ENCODE data around the gene CTNNAL1.

CTNNAL1 gene

DNA sequence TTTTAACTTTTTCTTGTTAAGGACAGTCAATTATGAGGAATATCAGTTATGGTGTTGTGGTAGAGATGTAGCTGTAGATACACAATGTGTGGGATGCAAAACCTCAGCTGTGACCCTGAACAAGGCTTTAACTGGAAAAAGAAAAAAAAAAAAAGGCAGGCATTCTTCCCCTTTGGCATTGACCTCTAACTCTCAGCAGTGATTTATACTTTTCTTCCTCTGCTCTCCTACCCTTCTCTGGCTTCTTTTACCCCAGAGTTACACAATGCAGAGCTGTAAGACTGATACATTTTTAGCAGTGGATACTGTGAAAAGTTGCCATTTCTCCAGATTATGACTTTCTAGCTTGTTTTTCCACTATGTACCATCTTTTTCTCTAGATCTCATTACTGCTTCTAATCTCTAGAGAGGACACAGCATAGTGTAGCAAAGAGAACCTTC lies 2.0 kb downstream of the CTNNAL1 start:
- Histone ChIP-seq H3K27ac (ENCODE audit: low read length) (no peak overlapping the region), H3K9me3 (ENCODE audit: control insufficient read depth, low read depth, low read length) (no peaks in the 10 kb centered on the region), H3K36me3 (ENCODE audit: control insufficient read depth, low read depth, low read length) (no peaks in the 10 kb centered on the region), H3K9ac (ENCODE audit: low read length) (no peak overlapping the region), H3K27me3 (ENCODE audit: control insufficient read depth, insufficient read depth, low read length) (peaks cover 15% of the 10 kb centered on the region), H3K4me3 (ENCODE audit: low read length) (no peak overlapping the region), H3K4me1 (ENCODE audit: control insufficient read depth, low read depth, low read length) (peaks cover 19% of the 10 kb centered on the region)

GRCh38 chr9:109010746-109011145 lies 2.6 kb downstream of the CTNNAL1 start:
- Histone ChIP-seq H3K27ac (ENCODE audit: low read length) (no peak overlapping the region), H3K9ac (ENCODE audit: low read length) (no peak overlapping the region), H3K9me3 (ENCODE audit: control insufficient read depth, low read depth, low read length) (no peaks in the 10 kb centered on the region), H3K36me3 (ENCODE audit: control insufficient read depth, low read depth, low read length) (no peaks in the 10 kb centered on the region), H3K4me3 (ENCODE audit: low read length) (no peak overlapping the region), H3K4me1 (ENCODE audit: control insufficient read depth, low read depth, low read length) (peaks cover 19% of the 10 kb centered on the region), H3K27me3 (ENCODE audit: control insufficient read depth, insufficient read depth, low read length) (peaks cover 15% of the 10 kb centered on the region)

DNA sequence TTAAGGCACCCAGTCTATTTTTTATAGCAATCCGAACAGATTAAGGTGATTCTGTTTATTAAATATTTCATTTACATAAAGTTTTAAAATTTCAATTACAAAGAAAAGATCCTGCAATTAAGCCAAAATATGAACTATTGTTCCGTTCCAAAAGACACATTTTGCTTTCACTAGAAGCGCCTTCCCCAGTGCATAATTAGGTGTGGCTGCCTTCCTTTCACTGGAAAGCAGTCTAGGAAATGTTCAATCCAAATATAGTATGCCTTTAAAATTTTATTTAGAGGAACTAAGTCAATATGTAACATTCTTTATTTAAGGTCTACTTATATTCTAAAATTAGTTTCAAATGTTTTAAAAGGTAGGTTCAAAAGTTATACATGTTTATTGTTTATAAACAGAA lies 7.6 kb downstream of the CTNNAL1 start:
- no peak overlapping the region for H3K9ac ChIP-seq (ENCODE audit: low read length)
- no peaks in the 10 kb centered on the region for H3K27me3 ChIP-seq (ENCODE audit: control insufficient read depth, insufficient read depth, low read length)
- no peaks in the 10 kb centered on the region for H3K36me3 ChIP-seq (ENCODE audit: control insufficient read depth, low read depth, low read length)
- no peaks in the 10 kb centered on the region for H3K4me1 ChIP-seq (ENCODE audit: control insufficient read depth, low read depth, low read length)
- no peak overlapping the region for H3K27ac ChIP-seq (ENCODE audit: low read length)
- peaks cover 16% of the 10 kb centered on the region for H3K9me3 ChIP-seq (ENCODE audit: control insufficient read depth, low read depth, low read length)
- H3K4me3 ChIP-seq (ENCODE audit: low read length) = no peak overlapping the region

DNA sequence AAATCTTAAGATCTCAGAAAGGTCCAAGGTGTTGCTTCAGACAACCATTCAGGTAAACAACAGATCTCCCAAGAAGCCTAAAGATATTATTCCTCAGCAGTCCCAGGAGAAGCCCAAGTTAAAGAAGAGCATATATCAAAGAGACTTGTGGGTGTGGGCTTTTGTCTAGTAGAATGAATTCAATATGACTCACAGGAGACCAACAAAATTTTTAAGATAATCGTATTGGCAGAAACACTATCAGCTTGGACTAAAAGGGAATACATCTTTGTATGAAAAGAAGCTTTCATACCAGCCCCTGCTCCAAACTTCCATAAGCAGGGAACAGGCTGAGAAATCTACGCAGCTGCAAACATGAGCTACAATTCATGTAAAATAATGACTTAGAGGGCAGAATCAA lies 10.2 kb downstream of the CTNNAL1 start:
- Histone ChIP-seq H3K4me1 (ENCODE audit: control insufficient read depth, low read depth, low read length) (no peaks in the 10 kb centered on the region), H3K9me3 (ENCODE audit: control insufficient read depth, low read depth, low read length) (peaks cover 16% of the 10 kb centered on the region), H3K4me3 (ENCODE audit: low read length) (no peak overlapping the region), H3K9ac (ENCODE audit: low read length) (no peak overlapping the region), H3K27me3 (ENCODE audit: control insufficient read depth, insufficient read depth, low read length) (no peaks in the 10 kb centered on the region), H3K27ac (ENCODE audit: low read length) (no peak overlapping the region), H3K36me3 (ENCODE audit: control insufficient read depth, low read depth, low read length) (no peaks in the 10 kb centered on the region)

GRCh38 chr9:109002141-109002540 lies 11.2 kb downstream of the CTNNAL1 start:
- H3K9me3 ChIP-seq (ENCODE audit: control insufficient read depth, low read depth, low read length) = peaks cover 16% of the 10 kb centered on the region
- no peaks in the 10 kb centered on the region for H3K36me3 ChIP-seq (ENCODE audit: control insufficient read depth, low read depth, low read length)
- no peaks in the 10 kb centered on the region for H3K4me1 ChIP-seq (ENCODE audit: control insufficient read depth, low read depth, low read length)
- no peak overlapping the region for H3K4me3 ChIP-seq (ENCODE audit: low read length)
- no peak overlapping the region for H3K27ac ChIP-seq (ENCODE audit: low read length)
- no peak overlapping the region for H3K9ac ChIP-seq (ENCODE audit: low read length)
- H3K27me3 ChIP-seq (ENCODE audit: control insufficient read depth, insufficient read depth, low read length) = no peaks in the 10 kb centered on the region

- no peaks in the 10 kb centered on the region for H3K36me3 ChIP-seq (ENCODE audit: control insufficient read depth, low read depth, low read length)
- no peaks in the 10 kb centered on the region for H3K4me1 ChIP-seq (ENCODE audit: control insufficient read depth, low read depth, low read length)
- peaks cover 16% of the 10 kb centered on the region for H3K9me3 ChIP-seq (ENCODE audit: control insufficient read depth, low read depth, low read length)
- H3K9ac ChIP-seq (ENCODE audit: low read length) = no peak overlapping the region
- no peaks in the 10 kb centered on the region for H3K27me3 ChIP-seq (ENCODE audit: control insufficient read depth, insufficient read depth, low read length)
- H3K27ac ChIP-seq (ENCODE audit: low read length) = no peak overlapping the region
- H3K4me3 ChIP-seq (ENCODE audit: low read length) = no peak overlapping the region
These were observed 12.0 kb downstream of the CTNNAL1 start for GRCh38 chr9:109001275-109001676.

GRCh38 chr9:108997112-108997511 lies 16.2 kb downstream of the CTNNAL1 start:
- Histone ChIP-seq H3K4me3 (ENCODE audit: low read length) (no peak overlapping the region), H3K9me3 (ENCODE audit: control insufficient read depth, low read depth, low read length) (no peaks in the 10 kb centered on the region), H3K27me3 (ENCODE audit: control insufficient read depth, insufficient read depth, low read length) (no peaks in the 10 kb centered on the region), H3K9ac (ENCODE audit: low read length) (no peak overlapping the region), H3K4me1 (ENCODE audit: control insufficient read depth, low read depth, low read length) (no peaks in the 10 kb centered on the region), H3K27ac (ENCODE audit: low read length) (no peak overlapping the region), H3K36me3 (ENCODE audit: control insufficient read depth, low read depth, low read length) (peaks cover under 1% of the 10 kb centered on the region)

- Histone ChIP-seq H3K36me3 (ENCODE audit: control insufficient read depth, low read depth, low read length) (peaks cover 5% of the 10 kb centered on the region), H3K27ac (ENCODE audit: low read length) (no peak overlapping the region)
These were observed 16.7 kb downstream of the CTNNAL1 start for GRCh38 chr9:108996643-108997042.

GRCh38 chr9:108994695-108995094 lies 18.6 kb downstream of the CTNNAL1 start:
- Histone ChIP-seq H3K27me3 (ENCODE audit: control insufficient read depth, insufficient read depth, low read length) (no peaks in the 10 kb centered on the region), H3K9ac (ENCODE audit: low read length) (no peak overlapping the region), H3K27ac (ENCODE audit: low read length) (no peak overlapping the region), H3K4me1 (ENCODE audit: control insufficient read depth, low read depth, low read length) (no peaks in the 10 kb centered on the region), H3K9me3 (ENCODE audit: control insufficient read depth, low read depth, low read length) (no peaks in the 10 kb centered on the region), H3K4me3 (ENCODE audit: low read length) (no peak overlapping the region), H3K36me3 (ENCODE audit: control insufficient read depth, low read depth, low read length) (peaks cover 18% of the 10 kb centered on the region)

More at GRCh38 chr9:108996643-108997042, 16.7 kb downstream of the CTNNAL1 start:
- H3K9ac ChIP-seq (ENCODE audit: low read length) = no peak overlapping the region
- H3K27me3 ChIP-seq (ENCODE audit: control insufficient read depth, insufficient read depth, low read length) = no peaks in the 10 kb centered on the region
- no peaks in the 10 kb centered on the region for H3K4me1 ChIP-seq (ENCODE audit: control insufficient read depth, low read depth, low read length)
- H3K9me3 ChIP-seq (ENCODE audit: control insufficient read depth, low read depth, low read length) = no peaks in the 10 kb centered on the region
- no peak overlapping the region for H3K4me3 ChIP-seq (ENCODE audit: low read length)

- Histone ChIP-seq H3K4me3 (ENCODE audit: low read length) (no peak overlapping the region), H3K4me1 (ENCODE audit: control insufficient read depth, low read depth, low read length) (no peaks in the 10 kb centered on the region), H3K27ac (ENCODE audit: low read length) (no peak overlapping the region), H3K9ac (ENCODE audit: low read length) (no peak overlapping the region), H3K27me3 (ENCODE audit: control insufficient read depth, insufficient read depth, low read length) (no peaks in the 10 kb centered on the region), H3K36me3 (ENCODE audit: control insufficient read depth, low read depth, low read length) (peaks cover 25% of the 10 kb centered on the region), H3K9me3 (ENCODE audit: control insufficient read depth, low read depth, low read length) (no peaks in the 10 kb centered on the region)
These were observed 21.8 kb downstream of the CTNNAL1 start for GRCh38 chr9:108991479-108991878.

GRCh38 chr9:108983885-108984284 lies 29.4 kb downstream of the CTNNAL1 start:
- H3K4me1 ChIP-seq (ENCODE audit: control insufficient read depth, low read depth, low read length) = no peaks in the 10 kb centered on the region
- H3K9ac ChIP-seq (ENCODE audit: low read length) = no peak overlapping the region
- peaks cover 29% of the 10 kb centered on the region for H3K36me3 ChIP-seq (ENCODE audit: control insufficient read depth, low read depth, low read length)
- H3K27ac ChIP-seq (ENCODE audit: low read length) = no peak overlapping the region
- H3K9me3 ChIP-seq (ENCODE audit: control insufficient read depth, low read depth, low read length) = no peaks in the 10 kb centered on the region
- H3K4me3 ChIP-seq (ENCODE audit: low read length) = no peak overlapping the region
- no peaks in the 10 kb centered on the region for H3K27me3 ChIP-seq (ENCODE audit: control insufficient read depth, insufficient read depth, low read length)

GRCh38 chr9:108980893-108981292 lies 32.4 kb downstream of the CTNNAL1 start:
- H3K9me3 ChIP-seq (ENCODE audit: control insufficient read depth, low read depth, low read length) = no peaks in the 10 kb centered on the region
- peaks cover 38% of the 10 kb centered on the region for H3K36me3 ChIP-seq (ENCODE audit: control insufficient read depth, low read depth, low read length)
- no peaks in the 10 kb centered on the region for H3K27me3 ChIP-seq (ENCODE audit: control insufficient read depth, insufficient read depth, low read length)
- no peak overlapping the region for H3K4me3 ChIP-seq (ENCODE audit: low read length)
- no peak overlapping the region for H3K27ac ChIP-seq (ENCODE audit: low read length)
- H3K9ac ChIP-seq (ENCODE audit: low read length) = no peak overlapping the region
- no peaks in the 10 kb centered on the region for H3K4me1 ChIP-seq (ENCODE audit: control insufficient read depth, low read depth, low read length)
